SK-N-SH treated with all-trans-retinoic acid at 6 μM for 48 hours (cell line): ENCODE data around the gene CTDSP2.

Experiments used
- ARNTL ChIP-seq: fragments of 450-650 bp; formaldehyde crosslinking; IDR thresholded peaks from 2 replicates; pipeline ENCODE4 v1.5.0; 2020; ENCODE audit warnings: low read depth, mild to moderate bottlenecking, moderate library complexity, borderline replicate concordance
- BACH2 ChIP-seq: fragments of 250-450 bp; sonication (Bioruptor Pico); IDR thresholded peaks from 2 replicates; pipeline ENCODE4 v1.9.0; 2021; ENCODE audit warnings: mild to moderate bottlenecking, borderline replicate concordance
- OSR1 ChIP-seq: fragments of 250-450 bp; sonication (Bioruptor Pico); IDR thresholded peaks from 2 replicates; pipeline ENCODE4 v1.8.0; 2022; ENCODE audit warnings: moderate library complexity, mild to moderate bottlenecking, inconsistent platforms
- PPARA ChIP-seq: fragments of 250-450 bp; sonication (Bioruptor Pico); IDR thresholded peaks from 2 replicates; pipeline ENCODE4 v1.5.0; 2020; ENCODE audit warnings: mild to moderate bottlenecking, borderline replicate concordance
- RARB ChIP-seq: fragments of 250-450 bp; sonication (Bioruptor Pico); IDR thresholded peaks from 2 replicates; pipeline ENCODE4 v1.8.0; 2021; ENCODE audit warnings: mild to moderate bottlenecking, moderate library complexity
- TOX ChIP-seq: fragments of 250-450 bp; sonication (Bioruptor Pico); IDR thresholded peaks from 2 replicates; pipeline ENCODE4 v1.8.0; 2021; ENCODE audit warnings: mild to moderate bottlenecking, moderate library complexity, borderline replicate concordance
- ZNF70 ChIP-seq: fragments of 450-650 bp; formaldehyde crosslinking; IDR thresholded peaks from 2 replicates; pipeline ENCODE4 v1.5.0; 2020; ENCODE audit warnings: mild to moderate bottlenecking, moderate library complexity
- TF ChIP-seq, protein P1 (sequence below): fragments of 250-450 bp; sonication (Bioruptor Pico); IDR thresholded peaks from 2 replicates; pipeline ENCODE4 v1.8.0; 2020; ENCODE audit warnings: mild to moderate bottlenecking, moderate library complexity, borderline replicate concordance

GRCh38 chr12:57772429-57773322, 73.9 kb downstream of the CTDSP2 start, which contains the start of gene EEF1AKMT3:
- TF ChIP-seq ARNTL (CRISPR knock-in tag) (no peak), ZNF70 (CRISPR knock-in tag) (no peak), TOX (CRISPR knock-in tag) (no peak), OSR1 (CRISPR knock-in tag) (no peak), RARB (CRISPR knock-in tag) (no peak), PPARA (CRISPR knock-in tag) (no peak), BACH2 (CRISPR knock-in tag) (no peak)
- TF ChIP-seq, protein P1, sequence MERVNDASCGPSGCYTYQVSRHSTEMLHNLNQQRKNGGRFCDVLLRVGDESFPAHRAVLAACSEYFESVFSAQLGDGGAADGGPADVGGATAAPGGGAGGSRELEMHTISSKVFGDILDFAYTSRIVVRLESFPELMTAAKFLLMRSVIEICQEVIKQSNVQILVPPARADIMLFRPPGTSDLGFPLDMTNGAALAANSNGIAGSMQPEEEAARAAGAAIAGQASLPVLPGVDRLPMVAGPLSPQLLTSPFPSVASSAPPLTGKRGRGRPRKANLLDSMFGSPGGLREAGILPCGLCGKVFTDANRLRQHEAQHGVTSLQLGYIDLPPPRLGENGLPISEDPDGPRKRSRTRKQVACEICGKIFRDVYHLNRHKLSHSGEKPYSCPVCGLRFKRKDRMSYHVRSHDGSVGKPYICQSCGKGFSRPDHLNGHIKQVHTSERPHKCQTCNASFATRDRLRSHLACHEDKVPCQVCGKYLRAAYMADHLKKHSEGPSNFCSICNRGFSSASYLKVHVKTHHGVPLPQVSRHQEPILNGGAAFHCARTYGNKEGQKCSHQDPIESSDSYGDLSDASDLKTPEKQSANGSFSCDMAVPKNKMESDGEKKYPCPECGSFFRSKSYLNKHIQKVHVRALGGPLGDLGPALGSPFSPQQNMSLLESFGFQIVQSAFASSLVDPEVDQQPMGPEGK (CRISPR knock-in tag), result no peak
